ENCODE measurements around the gene HIF1A. TPM values are rescaled to one million over a fixed set of nuclear protein-coding genes. Genes with fewer than 3 reads are reported as not detected.

HIF1A gene
- total and polyA plus RNA-seq, 2 of the 8 experiments (the other 6 are each of a cell fraction or from before 2014, with no cell fraction given): 54.8 to 175 TPM

GRCh38 chr14:61761959-61762786, 66.9 kb downstream of the HIF1A start, which contains the start of gene SNAPC1 (continued):
- TF ChIP-seq CHD7 (IDR thresholded peaks at IDR 0.05; ENCODE audit: insufficient replicate concordance, low read length) (no peak), USF2 (IDR thresholded peaks at IDR 0.05; ENCODE audit: low read length) (no peak), CBX5 (IDR thresholded peaks at IDR 0.05; ENCODE audit: low read depth, low read length) (no peak), GABPA (IDR thresholded peaks at IDR 0.05; ENCODE audit: borderline replicate concordance, insufficient read depth, low read length) (no peak), E2F6 (IDR thresholded peaks at IDR 0.05) (peak; percentile 36; the same call in 1 of the 2 replicates), RXRA (IDR thresholded peaks at IDR 0.05; ENCODE audit: insufficient read depth, low read depth, low read length) (no peak), SUZ12 (IDR thresholded peaks at IDR 0.05; ENCODE audit: low read length) (no peak)
